DND-41 (cell line): ENCODE measurements around the gene RASSF7.

ENCODE experiments used
- ATAC-seq: fragments of 200-7000 bp; cut with Tn5 transposase; 3 replicates; pipeline ENCODE4 v1.9.1; 2021; ENCODE audit warnings: low read depth; ENCODE audit not compliant: insufficient read depth
- DNase-seq: peaks from one replicate; pipeline ENCODE4 v3.0.0-alpha.2; 2020
- H2AFZ ChIP-seq: 2 replicates; pipeline ENCODE4 v1.6.0; 2012; ENCODE audit warnings: low read depth, low read length
- H3K27ac ChIP-seq: 2 replicates; pipeline ENCODE4 v1.5.1; 2012; ENCODE audit warnings: low read length, inconsistent platforms
- H3K27me3 ChIP-seq: fragments of 200-600 bp; sonication (generic); 2 replicates; pipeline ENCODE4 v1.6.0; 2012; ENCODE audit warnings: low read length, mild to moderate bottlenecking, inconsistent platforms; ENCODE audit not compliant: insufficient read depth, poor library complexity
- H3K36me3 ChIP-seq: 2 replicates; pipeline ENCODE4 v1.5.1; 2012; ENCODE audit warnings: low read length, inconsistent platforms; ENCODE audit not compliant: insufficient read depth
- H3K4me1 ChIP-seq: 2 replicates; pipeline ENCODE4 v1.5.1; 2012; ENCODE audit warnings: mild to moderate bottlenecking, low read length; ENCODE audit not compliant: insufficient read depth
- H3K4me2 ChIP-seq: 2 replicates; pipeline ENCODE4 v1.6.0; 2012; ENCODE audit warnings: mild to moderate bottlenecking, moderate library complexity, low read length, inconsistent platforms; ENCODE audit not compliant: insufficient read depth
- H3K4me3 ChIP-seq, 2 experiments: fragments of 200-600 bp in 1 of 2; shearing (Covaris generic) in 1 of 2; 2 replicates each; pipeline ENCODE4 v1.5.1; 2012 to 2016; ENCODE audit warnings: inconsistent platforms in 2 of 2, low read length in 2 of 2, mild to moderate bottlenecking in 2 of 2, low read depth in 1 of 2, moderate library complexity in 1 of 2
- H3K79me2 ChIP-seq: 2 replicates; pipeline ENCODE4 v1.6.0; 2012; ENCODE audit warnings: low read length, inconsistent platforms; ENCODE audit not compliant: insufficient read depth
- H3K9ac ChIP-seq: 2 replicates; pipeline ENCODE4 v1.6.0; 2012; ENCODE audit warnings: low read depth, mild to moderate bottlenecking, inconsistent platforms, low read length, moderate library complexity
- H3K9me3 ChIP-seq: 2 replicates; pipeline ENCODE4 v1.5.1; 2012; ENCODE audit warnings: low read length, moderate library complexity, mild to moderate bottlenecking, inconsistent platforms; ENCODE audit not compliant: insufficient read depth, severe bottlenecking
- H4K20me1 ChIP-seq: 2 replicates; pipeline ENCODE4 v1.6.0; 2012; ENCODE audit warnings: low read length; ENCODE audit not compliant: insufficient read depth
- CTCF ChIP-seq: IDR thresholded peaks from 2 replicates; pipeline ENCODE4 v1.5.1; 2012; ENCODE audit warnings: borderline replicate concordance, low read length, moderate library complexity, mild to moderate bottlenecking; ENCODE audit not compliant: poor library complexity, severe bottlenecking; ENCODE audit errors: extremely low read depth
- EZH2 ChIP-seq: IDR thresholded peaks from 3 replicates; pipeline ENCODE4 v1.6.1; 2012; ENCODE audit warnings: borderline replicate concordance, low read depth, mild to moderate bottlenecking, moderate library complexity, low read length, inconsistent platforms; ENCODE audit not compliant: severe bottlenecking

RASSF7 gene

GRCh38 chr11:579830-580601, 19.2 kb downstream of the RASSF7 start:
- Histone ChIP-seq H3K9me3 (no peaks in the 10 kb centered on the region), H3K4me2 (peak overlapping the region; percentile 95; the same call in 1 of the 2 replicates), H3K9ac (no peak overlapping the region), H3K36me3 (peaks cover 66% of the 10 kb centered on the region), H3K4me3 (no peak overlapping the region), H4K20me1 (peaks cover 73% of the 10 kb centered on the region), H3K4me1 (peaks cover 40% of the 10 kb centered on the region), H3K27me3 (no peaks in the 10 kb centered on the region), H2AFZ (no peak overlapping the region), H3K79me2 (peaks cover 80% of the 10 kb centered on the region), H3K27ac (no peak overlapping the region)
- no peak for ATAC-seq
- TF ChIP-seq EZH2: no peak
- no peak for DNase-seq

DNA sequence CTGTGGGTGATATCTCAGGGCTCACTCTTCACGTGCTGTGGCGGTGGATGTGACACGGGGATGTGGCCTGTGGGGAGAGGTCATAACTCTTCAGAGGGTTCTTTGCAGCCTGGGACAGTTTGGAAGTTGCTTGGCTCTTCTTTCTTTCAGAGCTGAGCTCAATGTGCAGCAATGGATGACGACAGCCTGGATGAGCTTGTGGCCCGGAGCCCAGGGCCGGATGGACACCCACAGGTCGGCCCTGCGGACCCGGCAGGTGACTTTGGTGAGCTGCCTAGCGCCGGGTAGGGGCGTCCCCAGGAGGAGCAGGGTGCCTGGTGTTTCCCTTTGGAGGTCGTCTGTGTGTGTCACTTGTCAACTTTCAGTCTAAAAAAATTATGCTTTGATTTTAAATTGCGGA, 20.6 kb downstream of the RASSF7 start:
- no peak overlapping the region for H3K27ac ChIP-seq
- H3K36me3 ChIP-seq: peaks cover 74% of the 10 kb centered on the region
- H3K9ac ChIP-seq: no peak overlapping the region
- peaks cover 33% of the 10 kb centered on the region for H3K4me1 ChIP-seq
- H3K79me2 ChIP-seq: peaks cover 87% of the 10 kb centered on the region
- TF ChIP-seq EZH2 (no peak), CTCF (no peak)
- H2AFZ ChIP-seq: no peak overlapping the region
- no peak overlapping the region for H3K4me3 ChIP-seq
- H3K9me3 ChIP-seq: no peaks in the 10 kb centered on the region
- H4K20me1 ChIP-seq: peaks cover 76% of the 10 kb centered on the region
- DNase-seq (no peak), ATAC-seq (no peak)
- no peaks in the 10 kb centered on the region for H3K27me3 ChIP-seq
- no peak overlapping the region for H3K4me2 ChIP-seq

- Histone ChIP-seq H3K9ac (no peak overlapping the region), H4K20me1 (peaks cover 80% of the 10 kb centered on the region), H3K9me3 (no peaks in the 10 kb centered on the region), H3K79me2 (peaks cover 89% of the 10 kb centered on the region), H3K4me2 (no peak overlapping the region), H3K27me3 (no peaks in the 10 kb centered on the region), H3K4me1 (peaks cover 33% of the 10 kb centered on the region), H2AFZ (no peak overlapping the region), H3K4me3 (no peak overlapping the region), H3K36me3 (peaks cover 79% of the 10 kb centered on the region), H3K27ac (no peak overlapping the region)
- TF ChIP-seq EZH2 (no peak), CTCF (no peak)
- DNase-seq: no peak
- no peak for ATAC-seq
Observed at GRCh38 chr11:581752-582151, 21.0 kb downstream of the RASSF7 start.

DNA sequence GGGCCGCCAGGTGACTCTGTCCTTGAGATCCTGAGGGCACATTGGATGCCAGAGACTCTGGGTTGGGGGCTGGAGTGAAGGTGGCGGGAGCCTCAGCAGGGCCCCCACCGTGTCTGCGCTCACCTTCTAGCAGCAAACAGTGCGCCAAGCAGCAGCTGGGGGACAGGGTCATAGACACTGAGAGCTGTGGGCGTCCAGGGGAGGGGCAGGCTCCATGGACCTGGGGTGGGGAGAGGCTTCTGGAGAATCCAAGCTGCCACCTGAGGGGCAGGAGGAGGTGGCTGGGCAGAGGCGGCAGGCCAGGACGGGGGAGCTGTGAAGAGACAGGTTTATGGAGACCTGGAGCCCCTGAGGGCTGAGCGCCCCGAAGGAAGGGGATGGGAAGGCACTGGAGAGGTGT, 23.5 kb downstream of the RASSF7 start:
- no peak overlapping the region for H3K9ac ChIP-seq
- H3K9me3 ChIP-seq: no peaks in the 10 kb centered on the region
- peaks cover 83% of the 10 kb centered on the region for H3K79me2 ChIP-seq
- no peak for DNase-seq
- H3K4me3 ChIP-seq: no peak overlapping the region
- no peak overlapping the region for H3K27ac ChIP-seq
- no peak for TF ChIP-seq EZH2
- TF ChIP-seq CTCF: no peak
- H3K4me2 ChIP-seq: no peak overlapping the region
- peaks cover 12% of the 10 kb centered on the region for H3K4me1 ChIP-seq
- peaks cover 81% of the 10 kb centered on the region for H3K36me3 ChIP-seq
- no peak overlapping the region for H2AFZ ChIP-seq
- H4K20me1 ChIP-seq: peaks cover 72% of the 10 kb centered on the region
- no peaks in the 10 kb centered on the region for H3K27me3 ChIP-seq
- no peak; the same call in 2 of the 3 replicates for ATAC-seq
